OCI-LY3 (cell line): ENCODE results near the gene GPR65.

ENCODE experiments used
- CTCF ChIP-seq: fragments of 200-600, 300-600 bp; sonication (generic); IDR thresholded peaks from 2 replicates; pipeline ENCODE4 v1.5.1; 2014; ENCODE audit warnings: antibody characterized with exemption, low read length, low read depth
- EZH2phosphoT487 ChIP-seq: fragments of 200-600 bp; shearing (Covaris generic); IDR thresholded peaks from 2 replicates; pipeline ENCODE4 v1.6.1; 2018; ENCODE audit warnings: antibody characterized with exemption, mixed run types, low read depth

- TF ChIP-seq CTCF = no peak
- TF ChIP-seq EZH2phosphoT487 = no peak
Measured at GRCh38 chr14:87992346-87992717, 12.6 kb upstream of the GPR65 start.
